SJCRH30 (cell line): ENCODE measurements around the gene PTPN9. TPM values are rescaled to one million over a fixed set of nuclear protein-coding genes. Genes with fewer than 3 reads are reported as not detected.
"Not testable (repeated sequence)": the region's sequence is repeated elsewhere in the genome, so short reads cannot be mapped to it uniquely, and the experiment has no call there.

Experiments used
- DNase-seq, 2 experiments: peaks; one replicate each; pipeline ENCODE4 v3.0.0-alpha.2; 2015 to 2020
- H3K27ac ChIP-seq: fragments of 250-450 bp; sonication (Bioruptor Pico); 2 replicates; pipeline ENCODE4 v1.5.1; 2020; ENCODE audit warnings: mild to moderate bottlenecking, moderate library complexity
- H3K27me3 ChIP-seq: fragments of 250-450 bp; sonication (Bioruptor Pico); 2 replicates; pipeline ENCODE4 v1.5.1; 2020; ENCODE audit warnings: mild to moderate bottlenecking, moderate library complexity
- H3K36me3 ChIP-seq: fragments of 250-450 bp; sonication (Bioruptor Pico); 2 replicates; pipeline ENCODE4 v1.5.1; 2020; ENCODE audit warnings: mild to moderate bottlenecking, moderate library complexity
- H3K4me1 ChIP-seq: fragments of 250-450 bp; sonication (Bioruptor Pico); 2 replicates; pipeline ENCODE4 v1.5.1; 2020; ENCODE audit warnings: mild to moderate bottlenecking, moderate library complexity
- H3K4me3 ChIP-seq: fragments of 250-450 bp; sonication (Bioruptor Pico); 2 replicates; pipeline ENCODE4 v1.5.1; 2020; ENCODE audit warnings: mild to moderate bottlenecking, moderate library complexity
- H3K9me3 ChIP-seq: fragments of 250-450 bp; sonication (Bioruptor Pico); replicated peaks from 2 replicates; pipeline ENCODE4 v1.5.1; 2020; ENCODE audit warnings: mild to moderate bottlenecking, moderate library complexity
- total RNA-seq: library from RNA; depleted of rRNA; stranded (reverse); fragments of >200 nt; shearing (Covaris generic); gene quantifications from 2 replicates; pipeline ENCODE4 v1.2.3, GENCODE V29; 2014

PTPN9 gene
- total RNA-seq, 1 experiment from 2014 or later = 22.5 TPM

DNA sequence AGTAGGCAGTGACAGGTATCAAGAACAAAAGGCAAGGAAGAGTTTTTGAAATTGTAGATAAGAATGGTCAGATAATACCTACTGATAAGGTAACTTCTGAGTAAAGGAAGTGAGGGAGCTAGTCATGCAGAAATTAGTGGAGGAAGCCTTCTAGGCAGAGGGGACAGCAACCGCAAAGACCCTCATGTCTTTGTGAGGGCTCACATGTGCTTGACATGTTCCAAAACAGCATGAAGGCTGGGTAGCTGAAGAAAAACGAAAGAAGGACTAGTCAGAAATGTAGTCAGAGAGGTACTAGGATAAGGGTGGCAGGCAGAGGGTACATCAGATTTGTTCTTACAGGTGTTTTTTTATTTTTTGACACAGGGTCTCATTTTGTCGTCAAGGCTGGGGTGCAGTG lies 133.0 kb downstream of the PTPN9 start:
- DNase-seq = no peak
- no peak overlapping the region for H3K4me3 ChIP-seq
- no peak overlapping the region for H3K27ac ChIP-seq
- peaks cover 8% of the 10 kb centered on the region; the same call in 1 of the 2 replicates for H3K36me3 ChIP-seq
- no peaks in the 10 kb centered on the region for H3K27me3 ChIP-seq
- H3K4me1 ChIP-seq = no peaks in the 10 kb centered on the region
- no peaks in the 10 kb centered on the region for H3K9me3 ChIP-seq

DNA sequence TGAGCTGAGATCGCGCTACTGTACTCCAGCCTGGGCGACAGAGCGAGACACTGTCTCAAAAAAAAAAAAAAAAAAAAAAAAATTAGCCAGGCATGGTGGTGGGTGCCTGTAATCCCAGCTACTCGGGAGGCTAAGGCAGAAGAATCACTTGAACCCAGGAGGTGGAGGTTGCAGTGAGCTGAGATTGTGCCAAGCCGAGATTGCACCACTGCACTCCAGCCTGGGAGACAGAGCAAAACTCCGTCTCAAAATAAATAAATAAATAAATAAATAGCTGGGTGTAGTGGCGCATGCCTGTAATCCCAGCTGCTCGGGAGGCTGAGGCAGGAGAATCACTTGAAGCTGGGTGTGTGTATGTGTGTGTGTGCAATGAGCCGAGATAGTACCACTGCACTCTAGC lies 133.8 kb downstream of the PTPN9 start:
- not testable (repeated sequence) for H3K27me3 ChIP-seq, DNase-seq, H3K9me3 ChIP-seq, H3K36me3 ChIP-seq, H3K4me1 ChIP-seq, H3K4me3 ChIP-seq, H3K27ac ChIP-seq

GRCh38 chr15:75443972-75444453 lies 135.1 kb downstream of the PTPN9 start:
- peaks cover 14% of the 10 kb centered on the region; the same call in 1 of the 2 replicates for H3K36me3 ChIP-seq
- DNase-seq, H3K4me3 ChIP-seq, H3K4me1 ChIP-seq, H3K9me3 ChIP-seq, H3K27me3 ChIP-seq, H3K27ac ChIP-seq: not testable (repeated sequence)

- Histone ChIP-seq H3K27ac (no peak overlapping the region), H3K36me3 (peaks cover 24% of the 10 kb centered on the region), H3K9me3 (no peaks in the 10 kb centered on the region), H3K4me1 (no peaks in the 10 kb centered on the region), H3K4me3 (no peak overlapping the region), H3K27me3 (no peaks in the 10 kb centered on the region)
- DNase-seq = no peak
These were observed 141.4 kb downstream of the PTPN9 start for GRCh38 chr15:75437721-75438120.

GRCh38 chr15:75436881-75437280 lies 142.2 kb downstream of the PTPN9 start:
- Histone ChIP-seq H3K36me3 (peaks cover 25% of the 10 kb centered on the region), H3K27me3 (no peaks in the 10 kb centered on the region), H3K9me3 (no peaks in the 10 kb centered on the region), H3K27ac (no peak overlapping the region), H3K4me1 (no peaks in the 10 kb centered on the region), H3K4me3 (no peak overlapping the region)
- no peak for DNase-seq

DNA sequence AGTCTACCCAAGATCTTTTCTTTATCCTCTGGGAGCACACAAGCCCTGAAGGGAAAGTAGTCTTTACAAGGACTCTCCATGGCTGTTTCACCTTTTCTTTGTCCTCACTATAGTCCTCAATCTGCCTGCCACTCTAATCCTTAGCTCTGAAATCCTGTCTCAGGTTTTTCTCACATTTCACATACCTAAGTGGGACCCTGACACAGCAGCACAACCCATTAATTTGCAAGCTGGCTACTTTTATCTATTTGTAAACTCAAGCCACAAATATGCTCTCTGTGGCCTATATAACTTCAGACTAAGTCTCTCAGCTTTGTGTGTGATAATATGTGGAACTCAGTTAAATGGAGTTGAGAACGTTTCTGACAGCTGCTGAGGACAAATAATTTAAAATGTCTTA lies 147.4 kb downstream of the PTPN9 start:
- Histone ChIP-seq H3K4me3 (no peak overlapping the region), H3K27ac (no peak overlapping the region), H3K36me3 (peaks cover 43% of the 10 kb centered on the region), H3K4me1 (no peaks in the 10 kb centered on the region), H3K27me3 (no peaks in the 10 kb centered on the region), H3K9me3 (no peaks in the 10 kb centered on the region)
- DNase-seq = no peak

- H3K4me3 ChIP-seq = no peak overlapping the region
- no peak for DNase-seq
- H3K27ac ChIP-seq = no peak overlapping the region
- H3K27me3 ChIP-seq = no peaks in the 10 kb centered on the region
- H3K9me3 ChIP-seq = no peaks in the 10 kb centered on the region
- H3K4me1 ChIP-seq = no peaks in the 10 kb centered on the region
- peaks cover 46% of the 10 kb centered on the region for H3K36me3 ChIP-seq
These were observed 147.8 kb downstream of the PTPN9 start for GRCh38 chr15:75431270-75431669.

DNA sequence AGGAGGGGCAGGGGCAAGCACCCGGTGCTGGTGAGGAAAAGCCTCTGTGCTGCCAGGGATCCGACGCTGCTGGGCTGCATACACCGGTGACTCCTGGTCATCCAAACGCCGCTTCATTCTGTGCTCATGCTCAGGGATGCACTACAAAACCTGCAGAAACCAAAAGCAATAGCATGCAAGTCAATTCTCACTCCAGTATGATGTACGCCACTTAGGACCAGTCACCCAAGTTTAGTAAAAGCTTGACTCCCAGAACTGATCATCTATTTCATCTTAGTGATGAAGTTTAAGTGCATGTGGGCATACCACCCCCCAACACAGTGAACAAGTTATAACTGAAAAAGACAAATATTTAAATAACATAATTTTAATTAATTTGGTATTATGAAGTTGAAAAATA lies 148.9 kb downstream of the PTPN9 start:
- Histone ChIP-seq H3K27ac (no peak overlapping the region), H3K4me1 (no peaks in the 10 kb centered on the region), H3K9me3 (no peaks in the 10 kb centered on the region), H3K27me3 (no peaks in the 10 kb centered on the region), H3K36me3 (peaks cover 49% of the 10 kb centered on the region), H3K4me3 (no peak overlapping the region)
- no peak for DNase-seq

DNA sequence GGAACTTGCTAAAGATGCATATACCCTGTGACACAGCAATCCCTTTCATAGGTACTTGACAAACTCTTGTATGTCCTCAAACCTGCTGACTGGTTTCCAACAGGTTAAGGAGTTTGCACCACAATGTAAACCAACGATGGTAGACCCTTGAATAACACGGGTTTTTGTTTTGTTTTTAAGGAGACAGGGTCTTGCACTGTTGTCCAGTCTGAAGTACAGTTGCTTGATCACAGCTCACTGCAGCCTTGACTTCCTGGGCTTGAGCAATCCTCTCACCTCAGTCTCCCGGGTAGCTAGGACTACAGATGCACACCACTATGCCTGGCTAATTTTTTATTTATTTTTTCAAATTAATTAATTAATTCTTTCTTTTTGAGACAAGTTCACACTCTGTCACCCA lies 151.0 kb downstream of the PTPN9 start:
- H3K27me3 ChIP-seq = no peaks in the 10 kb centered on the region
- peaks cover 52% of the 10 kb centered on the region for H3K36me3 ChIP-seq

GRCh38 chr15:75425966-75426500 lies 153.1 kb downstream of the PTPN9 start:
- no peaks in the 10 kb centered on the region for H3K9me3 ChIP-seq
- no peak for DNase-seq
- H3K27me3 ChIP-seq = no peaks in the 10 kb centered on the region
- H3K36me3 ChIP-seq = peaks cover 70% of the 10 kb centered on the region
- H3K4me3 ChIP-seq = no peak overlapping the region
- no peaks in the 10 kb centered on the region for H3K4me1 ChIP-seq
- no peak overlapping the region for H3K27ac ChIP-seq

More for the DNA sequence above, 151.0 kb downstream of the PTPN9 start:
- no peak overlapping the region for H3K27ac ChIP-seq
- no peaks in the 10 kb centered on the region for H3K4me1 ChIP-seq
- no peak for DNase-seq
- no peak overlapping the region for H3K4me3 ChIP-seq
- no peaks in the 10 kb centered on the region for H3K9me3 ChIP-seq

DNA sequence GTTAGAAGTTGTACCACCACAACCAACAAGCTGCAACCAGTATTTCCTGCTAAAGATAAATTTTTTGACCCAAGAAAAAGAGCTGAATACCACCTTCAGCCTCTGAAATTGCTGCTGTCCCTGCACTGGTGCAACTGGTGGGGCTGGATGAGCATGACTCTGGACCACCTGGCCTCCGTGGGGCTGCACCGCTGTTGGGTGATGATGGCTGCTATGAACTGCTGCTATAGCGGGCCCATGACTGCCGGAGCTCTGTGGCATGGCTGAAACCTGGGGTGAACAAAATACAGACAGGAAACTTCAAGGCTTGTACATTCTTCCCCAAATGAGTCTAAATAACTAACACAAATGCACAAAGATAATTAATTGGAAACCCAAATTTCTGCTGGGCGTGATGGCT lies 156.6 kb downstream of the PTPN9 start:
- H3K4me1 ChIP-seq = no peaks in the 10 kb centered on the region
- DNase-seq = no peak
- no peak overlapping the region for H3K4me3 ChIP-seq
- no peaks in the 10 kb centered on the region for H3K9me3 ChIP-seq
- peaks cover 63% of the 10 kb centered on the region for H3K36me3 ChIP-seq
- no peak overlapping the region for H3K27ac ChIP-seq
- no peaks in the 10 kb centered on the region for H3K27me3 ChIP-seq

GRCh38 chr15:75420698-75421097 lies 158.4 kb downstream of the PTPN9 start:
- H3K36me3 ChIP-seq = peaks cover 45% of the 10 kb centered on the region
- H3K27ac ChIP-seq = no peak overlapping the region
- H3K27me3 ChIP-seq = no peaks in the 10 kb centered on the region
- DNase-seq = no peak
- H3K4me1 ChIP-seq = no peaks in the 10 kb centered on the region
- H3K9me3 ChIP-seq = no peaks in the 10 kb centered on the region
- no peak overlapping the region for H3K4me3 ChIP-seq

- H3K9me3 ChIP-seq = no peaks in the 10 kb centered on the region
- peaks cover 40% of the 10 kb centered on the region for H3K36me3 ChIP-seq
These were observed 162.5 kb downstream of the PTPN9 start for GRCh38 chr15:75416584-75416983.

More at GRCh38 chr15:75416584-75416983, 162.5 kb downstream of the PTPN9 start:
- H3K4me1 ChIP-seq = no peaks in the 10 kb centered on the region
- no peak overlapping the region for H3K4me3 ChIP-seq
- no peak overlapping the region for H3K27ac ChIP-seq
- no peak for DNase-seq
- no peaks in the 10 kb centered on the region for H3K27me3 ChIP-seq
